Pons (tissue), 1 donor: ENCODE data around the gene TGFB1I1.
A peak's percentile ranks its signal among the peaks of the same experiment; 100 is the strongest.
"Not testable (repeated sequence)": the region's sequence is repeated elsewhere in the genome, so short reads cannot be mapped to it uniquely, and the experiment has no call there.

Experiments used
- DNase-seq: peaks from one replicate; pipeline ENCODE4 v3.0.0-alpha.2; 2016; ENCODE audit warnings: low spot score

Gene TGFB1I1

GRCh38 chr16:31487720-31488467, 15.9 kb downstream of the TGFB1I1 start:
- DNase-seq, result no peak

DNA sequence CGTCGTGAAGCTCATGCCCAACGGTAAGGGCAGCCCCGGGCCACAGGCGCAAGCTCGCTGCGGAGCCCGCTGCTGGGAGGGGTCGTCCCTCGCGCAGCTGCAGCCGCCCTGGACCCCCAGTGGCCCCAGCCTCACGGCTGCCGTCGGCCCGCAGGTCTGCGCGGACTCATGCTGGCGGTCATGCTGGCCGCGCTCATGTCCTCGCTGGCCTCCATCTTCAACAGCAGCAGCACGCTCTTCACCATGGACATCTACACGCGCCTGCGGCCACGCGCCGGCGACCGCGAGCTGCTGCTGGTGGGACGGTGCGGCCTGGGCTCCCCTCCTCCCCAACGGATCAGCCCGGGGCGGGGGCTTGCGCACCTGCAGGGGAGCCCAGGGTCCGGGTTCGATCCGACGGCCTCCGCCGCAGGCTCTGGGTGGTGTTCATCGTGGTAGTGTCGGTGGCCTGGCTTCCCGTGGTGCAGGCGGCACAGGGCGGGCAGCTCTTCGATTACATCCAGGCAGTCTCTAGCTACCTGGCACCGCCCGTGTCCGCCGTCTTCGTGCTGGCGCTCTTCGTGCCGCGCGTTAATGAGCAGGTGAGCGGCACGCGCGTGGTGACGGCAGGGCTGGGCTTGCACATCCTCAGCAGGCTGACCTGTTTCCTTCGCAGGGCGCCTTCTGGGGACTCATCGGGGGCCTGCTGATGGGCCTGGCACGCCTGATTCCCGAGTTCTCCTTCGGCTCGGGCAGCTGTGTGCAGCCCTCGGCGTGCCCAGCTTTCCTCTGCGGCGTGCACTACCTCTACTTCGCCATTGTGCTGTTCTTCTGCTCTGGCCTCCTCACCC, 16.7 kb downstream of the TGFB1I1 start:
- DNase-seq, result no peak

DNA sequence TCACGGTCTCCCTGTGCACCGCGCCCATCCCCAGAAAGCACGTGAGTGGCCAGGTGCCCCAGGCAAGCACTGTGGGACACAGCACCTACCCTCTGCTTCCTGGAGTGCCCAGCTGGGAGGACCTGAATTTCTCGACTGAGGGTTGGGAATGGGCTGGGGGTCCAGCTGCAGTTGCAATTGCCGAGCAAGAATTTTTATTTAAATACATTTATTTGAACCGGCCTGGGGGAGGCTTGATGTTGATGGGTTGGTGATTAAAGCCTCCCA, 17.3 kb downstream of the TGFB1I1 start:
- DNase-seq, result no peak

GRCh38 chr16:31489616-31490584, 17.9 kb downstream of the TGFB1I1 start:
- no peak for DNase-seq

DNA sequence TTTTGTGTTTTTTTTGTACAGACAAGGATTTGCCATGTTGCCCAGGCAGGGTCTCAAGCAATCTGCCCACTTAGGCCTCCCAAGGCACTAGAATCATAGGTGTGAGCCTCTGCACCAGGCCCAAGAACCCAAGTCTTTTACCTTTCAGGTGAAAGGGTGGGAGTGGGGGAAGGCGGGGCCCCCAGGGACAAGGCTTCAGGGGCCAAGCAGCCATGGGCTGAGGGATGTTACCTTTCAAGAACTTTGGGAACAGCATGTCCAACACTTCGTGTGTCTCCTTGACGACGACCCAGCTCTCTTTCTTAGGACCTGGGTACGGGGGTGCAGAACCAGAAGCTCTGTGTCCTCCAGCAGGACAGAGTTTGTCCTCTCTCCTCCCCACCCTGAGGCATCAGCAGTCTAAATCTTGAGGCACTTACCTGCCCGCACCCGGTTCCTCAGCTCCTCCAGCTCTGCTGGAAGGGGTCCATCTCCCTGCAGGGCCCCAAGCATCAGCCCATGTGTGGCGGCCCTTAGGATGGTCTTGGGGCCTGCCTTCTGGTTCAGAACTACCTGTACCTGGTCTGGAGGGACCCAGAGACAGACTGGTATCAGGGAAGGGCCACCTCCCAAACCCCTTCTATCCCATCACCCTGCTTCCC, 19.9 kb downstream of the TGFB1I1 start:
- no peak for DNase-seq

- no peak for DNase-seq
Measured at GRCh38 chr16:31493506-31494125, 21.7 kb downstream of the TGFB1I1 start.

DNA sequence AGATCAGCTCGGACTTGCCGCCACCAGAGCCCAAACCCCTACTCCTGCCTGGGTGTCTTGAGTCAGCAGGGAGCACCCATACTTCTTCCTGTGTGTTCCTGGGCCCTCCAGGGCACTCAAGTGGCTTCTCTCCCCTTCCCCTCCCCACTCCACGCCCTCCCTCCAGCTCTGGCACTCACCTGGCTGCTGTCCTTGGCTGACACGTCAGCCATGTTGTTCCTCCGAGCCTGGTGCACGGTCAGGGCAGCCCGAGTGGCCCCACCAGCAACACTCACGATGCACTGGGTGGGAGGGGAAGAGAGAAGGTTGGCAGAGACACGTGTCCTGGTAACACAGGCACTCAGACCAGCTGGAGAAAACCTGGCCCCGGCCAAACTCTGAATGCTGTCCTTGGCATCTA, 24.7 kb downstream of the TGFB1I1 start:
- DNase-seq, result no peak

DNA sequence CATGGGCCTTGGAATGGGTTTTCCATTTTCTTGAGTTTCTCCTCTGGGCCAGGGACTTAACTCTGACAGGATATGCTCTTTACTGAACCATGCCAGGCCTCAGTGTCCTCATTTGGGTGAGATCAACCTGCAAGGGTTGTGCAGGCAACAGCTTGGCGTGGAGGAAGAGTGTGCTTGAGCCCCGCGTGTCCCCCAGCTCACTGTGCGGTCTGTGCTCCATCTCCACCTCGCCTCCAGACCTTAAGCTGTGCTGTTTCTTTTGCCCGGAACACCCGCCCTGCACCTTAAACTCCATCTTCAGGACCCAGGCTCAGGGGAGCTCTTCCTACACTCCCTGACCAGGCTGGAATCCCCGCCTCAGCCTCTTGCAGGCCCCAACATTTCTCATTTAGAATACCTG, 26.5 kb downstream of the TGFB1I1 start:
- no peak for DNase-seq

DNA sequence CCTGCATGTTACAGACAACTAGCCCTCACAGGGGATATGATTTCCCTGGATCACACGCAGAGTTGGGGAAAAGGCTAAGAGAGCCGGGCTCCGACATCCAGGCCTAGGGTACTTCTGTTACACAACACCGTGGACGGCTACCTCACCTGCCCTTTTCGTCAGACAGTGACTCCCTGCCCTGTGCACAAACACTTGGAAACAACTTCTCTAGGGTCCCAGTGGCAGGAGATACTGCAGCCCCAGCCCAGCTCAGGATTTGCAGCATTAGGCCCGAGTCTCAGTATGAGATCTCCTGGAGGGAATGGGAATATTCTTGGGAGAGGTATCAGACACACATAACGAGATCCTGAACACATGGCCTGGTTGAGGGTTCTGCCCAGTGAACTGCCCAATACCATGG, 28.0 kb downstream of the TGFB1I1 start:
- no peak for DNase-seq

DNA sequence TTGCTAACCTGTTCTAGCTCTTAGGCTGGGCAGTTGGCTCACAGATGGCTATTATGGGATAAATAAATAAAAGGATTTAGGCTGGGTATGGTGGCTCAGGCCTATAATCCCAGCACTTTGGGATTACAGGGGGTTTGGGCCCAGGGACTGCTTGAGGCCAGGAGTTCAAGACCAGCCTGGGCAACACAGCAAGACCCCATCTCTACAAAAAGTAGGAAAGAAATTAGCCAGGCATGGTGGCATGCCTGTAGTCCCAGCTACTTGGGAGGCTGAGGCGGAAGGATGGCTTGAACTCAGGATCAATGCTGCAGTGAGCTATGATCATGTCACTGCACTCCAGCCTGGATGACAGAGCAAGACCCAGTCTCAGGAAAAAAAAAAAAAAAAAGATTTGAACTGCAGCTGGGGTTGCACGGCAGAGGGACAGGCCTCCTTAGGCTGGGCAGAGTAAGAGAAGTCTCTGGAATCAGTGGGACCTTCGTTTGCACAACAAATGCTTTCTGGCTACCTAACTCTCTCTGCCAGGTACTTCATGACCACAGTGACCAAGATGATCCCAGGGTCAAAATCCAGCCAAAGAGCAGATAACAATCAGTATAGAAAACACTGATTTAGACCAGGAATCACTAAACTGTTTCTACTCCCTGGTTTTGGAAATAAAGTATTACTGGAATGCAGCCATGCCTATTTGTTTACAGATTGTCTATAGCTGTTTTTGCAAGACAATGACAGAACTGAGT, 29.4 kb downstream of the TGFB1I1 start:
- DNase-seq, result no peak

DNA sequence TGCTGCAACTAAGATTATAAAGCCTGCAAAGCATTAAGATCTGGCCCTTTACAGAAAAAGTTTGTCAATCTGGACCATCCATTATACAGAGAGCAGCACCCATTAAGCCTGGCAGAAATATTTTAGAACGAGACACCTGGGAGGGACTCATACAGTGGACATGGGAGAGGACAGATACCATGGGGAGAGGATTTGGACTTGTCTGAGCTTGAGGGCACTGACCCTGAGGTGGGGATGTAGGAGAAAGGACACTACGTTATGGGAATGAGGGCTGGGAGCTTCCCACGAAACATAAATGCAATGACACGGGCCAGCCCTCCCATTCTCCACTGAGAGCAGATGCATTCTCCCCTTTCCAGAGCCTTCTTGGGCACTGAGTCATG, 30.0 kb downstream of the TGFB1I1 start:
- DNase-seq, result no peak

GRCh38 chr16:31502981-31503380, 31.0 kb downstream of the TGFB1I1 start:
- DNase-seq, result no peak

- DNase-seq, result not testable (repeated sequence)
Measured at GRCh38 chr16:31503555-31503954, 31.6 kb downstream of the TGFB1I1 start.

DNA sequence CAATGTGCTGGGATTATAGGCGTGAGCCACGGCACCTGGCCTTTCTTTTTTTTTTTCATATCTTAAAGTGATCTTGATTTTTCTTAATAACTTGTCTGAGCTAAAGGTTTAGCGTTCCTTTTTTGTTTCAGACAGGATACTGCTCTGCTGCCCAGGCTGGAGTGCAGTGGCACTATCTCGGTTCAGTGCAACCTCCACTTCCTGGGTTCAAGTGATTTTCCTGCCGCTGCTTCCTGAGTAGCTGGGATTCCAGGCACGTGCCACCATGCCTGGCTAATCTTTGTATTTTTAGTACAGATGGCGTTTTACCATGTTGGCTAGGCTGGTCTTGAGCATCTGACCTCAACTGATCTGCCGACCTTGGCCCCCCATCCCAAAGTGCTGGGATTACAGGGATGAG, 32.2 kb downstream of the TGFB1I1 start:
- DNase-seq, result no peak

- DNase-seq, result no peak
Measured at GRCh38 chr16:31505483-31505882, 33.5 kb downstream of the TGFB1I1 start.

GRCh38 chr16:31507617-31507928, 35.6 kb downstream of the TGFB1I1 start:
- DNase-seq, result no peak

DNA sequence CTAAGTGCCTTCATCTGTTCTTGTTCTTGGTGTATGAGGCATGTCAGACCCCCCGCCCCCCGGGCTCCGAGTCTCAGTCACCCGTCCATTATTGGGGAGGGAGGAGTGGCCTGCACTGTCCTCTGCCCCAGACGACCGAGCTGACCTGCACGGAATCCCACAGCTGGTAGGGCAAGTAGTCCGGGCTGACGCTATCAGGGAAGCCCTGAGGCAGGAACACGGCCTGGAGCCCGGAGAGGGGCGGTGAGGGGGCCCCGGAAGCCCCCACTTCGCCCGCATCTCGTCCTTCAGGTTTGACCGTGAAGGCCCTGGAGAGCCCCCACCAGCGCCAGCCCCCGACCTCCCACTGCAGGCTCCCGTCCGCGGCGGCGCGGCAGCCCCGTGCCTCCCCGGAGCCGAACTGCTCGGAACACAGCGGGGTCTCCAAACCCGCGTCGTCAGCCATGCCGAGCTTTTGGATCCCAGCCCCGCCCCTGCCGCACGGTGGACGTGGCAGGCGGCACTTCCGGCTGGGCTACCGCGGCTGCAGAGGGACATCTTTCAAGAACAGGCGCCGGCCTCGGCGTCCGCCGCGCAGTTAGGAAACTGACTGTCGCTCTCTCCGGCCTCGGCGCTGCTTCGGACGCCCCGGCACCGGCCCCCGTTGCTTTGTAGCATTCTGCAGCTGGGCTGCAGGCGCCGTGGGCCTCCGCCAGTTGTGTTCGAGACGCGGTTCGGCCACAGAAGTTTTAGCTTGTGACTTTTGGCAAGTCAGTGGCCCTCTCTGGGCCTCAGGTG, 36.2 kb downstream of the TGFB1I1 start, which contains the start of gene RUSF1:
Gene RUSF1 (minus strand): TSS at position 463 of the 777 bp plus-strand sequence. CDS start 18 bp downstream, at position 445.
- DNase-seq, result peak; percentile 85

GRCh38 chr16:31508706-31509195, 36.8 kb downstream of the TGFB1I1 start:
- peak; percentile 45 for DNase-seq

DNA sequence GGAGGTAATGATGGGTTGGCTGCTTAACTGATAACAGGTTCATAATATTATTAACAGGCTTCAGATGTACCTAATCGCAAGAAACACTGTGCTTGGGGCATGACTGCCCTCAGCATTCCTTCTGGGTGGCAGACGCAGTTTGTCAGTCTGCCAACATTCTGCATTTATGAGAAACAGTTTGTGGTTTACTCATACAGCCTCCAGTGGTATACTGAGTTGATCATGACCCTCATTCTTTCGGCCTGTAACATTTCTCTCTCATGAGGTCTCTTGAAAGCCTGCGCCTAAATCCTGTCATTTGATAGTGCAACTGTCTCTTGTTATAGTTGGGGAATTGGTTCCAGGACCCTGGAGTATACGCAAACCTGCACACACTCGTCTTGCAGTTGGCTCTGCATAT, 41.2 kb downstream of the TGFB1I1 start:
- no peak for DNase-seq

- no peak for DNase-seq
Measured at GRCh38 chr16:31513884-31514283, 41.9 kb downstream of the TGFB1I1 start.
